Measurements from ENCODE around the gene CEACAM3.
"Not testable (repeated sequence)": the region's sequence is repeated elsewhere in the genome, so short reads cannot be mapped to it uniquely, and the experiment has no call there.

Gene CEACAM3

GRCh38 chr19:41783612-41784011 is 12.8 kb upstream of the CEACAM3 start:
- no peak for TF ChIP-seq CTCF (IDR thresholded peaks at IDR 0.05; ENCODE audit: low read depth, low read length)
- DNase-seq (ENCODE audit: low read depth in 2 of 2) = no peak
- H3K4me3 ChIP-seq (replicated peaks in 1 of 2; ENCODE audit: low read depth in 2 of 2, low read length in 2 of 2) = no peak overlapping the region

- H3K4me3 ChIP-seq (replicated peaks in 1 of 2; ENCODE audit: low read depth in 2 of 2, low read length in 2 of 2) = no peak overlapping the region
- no peak for DNase-seq (ENCODE audit: low read depth in 2 of 2)
- TF ChIP-seq CTCF (IDR thresholded peaks at IDR 0.05; ENCODE audit: low read depth, low read length) = no peak
Observed at GRCh38 chr19:41784312-41784711, 12.1 kb upstream of the CEACAM3 start.

- no peak overlapping the region for H3K4me3 ChIP-seq (replicated peaks in 1 of 2; ENCODE audit: low read depth in 2 of 2, low read length in 2 of 2)
- no peak for TF ChIP-seq CTCF (IDR thresholded peaks at IDR 0.05; ENCODE audit: low read depth, low read length)
- DNase-seq (ENCODE audit: low read depth in 2 of 2) = no peak
Observed at GRCh38 chr19:41784743-41785142, 11.6 kb upstream of the CEACAM3 start.

GRCh38 chr19:41785653-41786052 is 10.7 kb upstream of the CEACAM3 start:
- peak; percentile 77 to 80 for DNase-seq (ENCODE audit: low read depth in 2 of 2)
- TF ChIP-seq CTCF (IDR thresholded peaks at IDR 0.05; ENCODE audit: low read depth, low read length) = peak; percentile 73
- no peak overlapping the region for H3K4me3 ChIP-seq (replicated peaks in 1 of 2; ENCODE audit: low read depth in 2 of 2, low read length in 2 of 2)

GRCh38 chr19:41787055-41787454 is 9.3 kb upstream of the CEACAM3 start:
- H3K4me3 ChIP-seq (replicated peaks in 1 of 2; ENCODE audit: low read depth in 2 of 2, low read length in 2 of 2) = no peak overlapping the region
- no peak for TF ChIP-seq CTCF (IDR thresholded peaks at IDR 0.05; ENCODE audit: low read depth, low read length)
- DNase-seq (ENCODE audit: low read depth in 2 of 2) = no peak

- DNase-seq (ENCODE audit: low read depth in 2 of 2); H3K4me3 ChIP-seq (replicated peaks in 1 of 2; ENCODE audit: low read depth in 2 of 2, low read length in 2 of 2): not testable (repeated sequence)
Observed at GRCh38 chr19:41788518-41788917, 7.9 kb upstream of the CEACAM3 start.

GRCh38 chr19:41789053-41789452 is 7.3 kb upstream of the CEACAM3 start:
- H3K4me3 ChIP-seq (replicated peaks in 1 of 2; ENCODE audit: low read depth in 2 of 2, low read length in 2 of 2); DNase-seq (ENCODE audit: low read depth in 2 of 2): not testable (repeated sequence)

- no peak overlapping the region for H3K4me3 ChIP-seq (replicated peaks in 1 of 2; ENCODE audit: low read depth in 2 of 2, low read length in 2 of 2)
- DNase-seq (ENCODE audit: low read depth in 2 of 2) = peak; percentile 55 to 64
- TF ChIP-seq CTCF (IDR thresholded peaks at IDR 0.05; ENCODE audit: low read depth, low read length) = peak; percentile 71
Observed at GRCh38 chr19:41792513-41793413, 3.6 kb upstream of the CEACAM3 start.

Measured in cardiac fibroblast (primary cell).